OCI-LY3 (cell line): ENCODE data around the gene SEC24D.

Experiments
- H2AFZ ChIP-seq: fragments of 200-600, 300-600 bp; shearing (Covaris generic); 2 replicates; pipeline ENCODE4 v1.6.0; 2014; ENCODE audit warnings: antibody characterized with exemption, low read depth, low read length
- H3K27ac ChIP-seq: fragments of 200-600, 300-600 bp; sonication (generic); 2 replicates; pipeline ENCODE4 v1.5.1; 2014; ENCODE audit warnings: mild to moderate bottlenecking, low read length, moderate library complexity, mixed read lengths
- H3K27me3 ChIP-seq: fragments of 200-600, 300-600 bp; sonication (generic); 2 replicates; pipeline ENCODE4 v1.6.1; 2014; ENCODE audit warnings: low read depth, low read length, mixed read lengths
- H3K36me3 ChIP-seq: fragments of 200-600, 300-600 bp; sonication (generic); replicated peaks from 2 replicates; pipeline ENCODE3; 2014; ENCODE audit warnings: low read depth, low read length, mixed read lengths
- H3K4me1 ChIP-seq: fragments of 300-600, 200-600 bp; sonication (generic); 2 replicates; pipeline ENCODE4 v1.6.1; 2014; ENCODE audit warnings: low read length, mixed read lengths
- H3K4me2 ChIP-seq: fragments of 200-600, 300-600 bp; sonication (generic); 2 replicates; pipeline ENCODE4 v1.6.1; 2014; ENCODE audit warnings: low read length, mixed read lengths
- H3K4me3 ChIP-seq: fragments of 300-600, 200-600 bp; sonication (generic); 2 replicates; pipeline ENCODE4 v1.5.1; 2014; ENCODE audit warnings: antibody characterized with exemption, mild to moderate bottlenecking, low read length, moderate library complexity
- H3K79me2 ChIP-seq: fragments of 300-600, 200-600 bp; shearing (Covaris generic); 2 replicates; pipeline ENCODE4 v1.6.1; 2014; ENCODE audit warnings: mild to moderate bottlenecking, low read length, mixed read lengths
- H3K9ac ChIP-seq: fragments of 300-600, 200-600 bp; shearing (Covaris generic); 2 replicates; pipeline ENCODE4 v1.6.0; 2014; ENCODE audit warnings: mild to moderate bottlenecking, low read length, moderate library complexity
- H3K9me3 ChIP-seq: fragments of 200-600, 300-600 bp; shearing (Covaris generic); 2 replicates; pipeline ENCODE4 v1.6.1; 2014; ENCODE audit warnings: low read length, mixed read lengths; ENCODE audit not compliant: insufficient read depth
- H4K20me1 ChIP-seq: fragments of 200-600, 300-600 bp; sonication (generic); 2 replicates; pipeline ENCODE4 v1.6.1; 2016; ENCODE audit warnings: low read length, mixed read lengths; ENCODE audit not compliant: insufficient read depth
- CTCF ChIP-seq: fragments of 200-600, 300-600 bp; sonication (generic); IDR thresholded peaks from 2 replicates; pipeline ENCODE4 v1.5.1; 2014; ENCODE audit warnings: antibody characterized with exemption, low read length, low read depth
- EZH2phosphoT487 ChIP-seq: fragments of 200-600 bp; shearing (Covaris generic); IDR thresholded peaks from 2 replicates; pipeline ENCODE4 v1.6.1; 2018; ENCODE audit warnings: antibody characterized with exemption, mixed run types, low read depth

The SEC24D gene

GRCh38 chr4:118749347-118749988, 86.5 kb downstream of the SEC24D start:
- H3K4me3 ChIP-seq = no peak overlapping the region
- TF ChIP-seq CTCF = no peak
- no peak for TF ChIP-seq EZH2phosphoT487
- no peak overlapping the region for H3K4me2 ChIP-seq
- H2AFZ ChIP-seq = no peak overlapping the region
- H3K9ac ChIP-seq = no peak overlapping the region
- H3K79me2 ChIP-seq = no peaks in the 10 kb centered on the region
- no peaks in the 10 kb centered on the region for H3K4me1 ChIP-seq
- peaks cover 23% of the 10 kb centered on the region for H3K36me3 ChIP-seq
- no peaks in the 10 kb centered on the region; the same call in 1 of the 2 replicates for H4K20me1 ChIP-seq
- H3K9me3 ChIP-seq = no peaks in the 10 kb centered on the region
- H3K27me3 ChIP-seq = no peaks in the 10 kb centered on the region
- no peak overlapping the region for H3K27ac ChIP-seq

GRCh38 chr4:118746251-118746919, 89.5 kb downstream of the SEC24D start:
- no peaks in the 10 kb centered on the region for H3K27me3 ChIP-seq
- peaks cover 21% of the 10 kb centered on the region for H3K36me3 ChIP-seq
- H2AFZ ChIP-seq = no peak overlapping the region
- TF ChIP-seq EZH2phosphoT487 (no peak), CTCF (no peak)
- no peak overlapping the region for H3K27ac ChIP-seq
- no peaks in the 10 kb centered on the region for H3K4me1 ChIP-seq
- H3K4me3 ChIP-seq = no peak overlapping the region
- H3K9ac ChIP-seq = no peak overlapping the region
- H3K4me2 ChIP-seq = no peak overlapping the region
- H4K20me1 ChIP-seq = 0 out of 2 replicates have a peak, but pooled peaks cover 3% of the 10 kb centered on the region
- no peaks in the 10 kb centered on the region for H3K79me2 ChIP-seq
- H3K9me3 ChIP-seq = no peaks in the 10 kb centered on the region

GRCh38 chr4:118745357-118745756, 90.6 kb downstream of the SEC24D start:
- H3K9ac ChIP-seq = no peak overlapping the region
- H3K4me3 ChIP-seq = no peak overlapping the region
- H3K27me3 ChIP-seq = no peaks in the 10 kb centered on the region
- H3K79me2 ChIP-seq = no peaks in the 10 kb centered on the region
- H2AFZ ChIP-seq = no peak overlapping the region
- no peak overlapping the region for H3K4me2 ChIP-seq
- H3K4me1 ChIP-seq = no peaks in the 10 kb centered on the region
- no peaks in the 10 kb centered on the region for H3K9me3 ChIP-seq
- 0 out of 2 replicates have a peak, but pooled peaks cover 5% of the 10 kb centered on the region for H4K20me1 ChIP-seq
- peaks cover 22% of the 10 kb centered on the region for H3K36me3 ChIP-seq
- no peak overlapping the region for H3K27ac ChIP-seq
- TF ChIP-seq EZH2phosphoT487 (no peak), CTCF (no peak)

- no peak overlapping the region for H3K27ac ChIP-seq
- H3K9me3 ChIP-seq = no peaks in the 10 kb centered on the region
- no peak overlapping the region for H3K9ac ChIP-seq
- 0 out of 2 replicates have a peak, but pooled peaks cover 5% of the 10 kb centered on the region for H4K20me1 ChIP-seq
- H2AFZ ChIP-seq = no peak overlapping the region
- no peak overlapping the region for H3K4me3 ChIP-seq
- peaks cover 35% of the 10 kb centered on the region for H3K36me3 ChIP-seq
- TF ChIP-seq EZH2phosphoT487 = no peak
- no peak for TF ChIP-seq CTCF
- no peaks in the 10 kb centered on the region for H3K4me1 ChIP-seq
- H3K27me3 ChIP-seq = no peaks in the 10 kb centered on the region
- H3K79me2 ChIP-seq = no peaks in the 10 kb centered on the region
- H3K4me2 ChIP-seq = no peak overlapping the region
These were observed 92.1 kb downstream of the SEC24D start for GRCh38 chr4:118743867-118744266.
